DMS114 treated with DMSO at 0.1 percent for 48 hours (cell line): ENCODE data around the gene MBD3L2.
A peak's percentile ranks its signal among the peaks of the same experiment; 100 is the strongest.
"Not testable (repeated sequence)": the region's sequence is repeated elsewhere in the genome, so short reads cannot be mapped to it uniquely, and the experiment has no call there.

Source experiments
- DNase-seq: peaks from one replicate; lab custom pipeline; 2025; ENCODE audit not compliant: unreplicated experiment; lab: John Stamatoyannopoulos, UW

The MBD3L2 gene

GRCh38 chr19:7059977-7060376 lies 10.9 kb downstream of the MBD3L2 start:
- DNase-seq: not testable (repeated sequence)

GRCh38 chr19:7063339-7063738 lies 14.2 kb downstream of the MBD3L2 start:
- no peak for DNase-seq

- no peak for DNase-seq
Observed at GRCh38 chr19:7063764-7064418, 14.8 kb downstream of the MBD3L2 start.

- not testable (repeated sequence) for DNase-seq
Observed at GRCh38 chr19:7067122-7067521, 18.0 kb downstream of the MBD3L2 start.

GRCh38 chr19:7067716-7068115 lies 18.6 kb downstream of the MBD3L2 start:
- no peak for DNase-seq

- DNase-seq: no peak
Observed at GRCh38 chr19:7068599-7068998, 19.5 kb downstream of the MBD3L2 start.

- peak; percentile 84 for DNase-seq
Observed at GRCh38 chr19:7069042-7069903, 20.2 kb downstream of the MBD3L2 start, which contains the start of gene ZNF557. Gene ZNF557, plus strand, starts transcription at chr19:7069703. Its CDS starts 5,372 bp downstream, at chr19:7075075.

- no peak for DNase-seq
Observed at GRCh38 chr19:7069904-7070226, 20.7 kb downstream of the MBD3L2 start.

- DNase-seq: no peak
Observed at GRCh38 chr19:7072541-7072940, 23.4 kb downstream of the MBD3L2 start.

- no peak for DNase-seq
Observed at GRCh38 chr19:7074705-7075282, 25.7 kb downstream of the MBD3L2 start.

GRCh38 chr19:7076151-7076550 lies 27.0 kb downstream of the MBD3L2 start:
- DNase-seq: no peak

- DNase-seq: no peak
Observed at GRCh38 chr19:7078008-7078407, 28.9 kb downstream of the MBD3L2 start.

- no peak for DNase-seq
Observed at GRCh38 chr19:7083076-7083956, 34.2 kb downstream of the MBD3L2 start.

- no peak for DNase-seq
Observed at GRCh38 chr19:7088999-7089398, 39.9 kb downstream of the MBD3L2 start.

- DNase-seq: no peak
Observed at GRCh38 chr19:7098096-7098495, 49.0 kb downstream of the MBD3L2 start.

GRCh38 chr19:7098701-7099596 lies 49.8 kb downstream of the MBD3L2 start:
- DNase-seq: peak; percentile 59

GRCh38 chr19:7099597-7099921 lies 50.4 kb downstream of the MBD3L2 start:
- DNase-seq: no peak
